Islet precursor cell (in vitro differentiated cells): ENCODE results near the gene REN.
A peak's percentile ranks its signal among the peaks of the same experiment; 100 is the strongest.

Experiments used
- DNase-seq: peaks from one replicate; pipeline ENCODE4 v3.0.0-alpha.2; 2018

Gene REN

DNA sequence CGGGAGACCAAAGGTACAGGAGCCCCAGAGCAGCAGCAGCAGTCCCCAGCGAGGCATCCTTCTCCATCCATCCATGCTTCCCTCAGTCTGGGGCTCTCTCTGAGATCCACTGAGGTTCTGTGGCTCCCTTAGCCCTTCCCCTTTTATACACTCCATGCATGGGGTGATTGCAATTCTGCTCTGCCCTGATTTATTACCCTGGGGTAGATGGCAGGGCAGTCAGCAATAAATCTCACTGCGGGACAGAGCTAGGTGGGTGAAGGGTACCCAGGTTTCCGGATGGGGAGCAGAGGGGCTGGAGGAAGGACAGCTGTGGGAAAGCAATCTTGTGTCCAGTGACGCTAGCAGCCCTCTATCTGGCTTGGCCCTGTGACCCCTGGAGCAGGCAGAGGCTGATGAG is at the start of gene REN:
Gene REN, minus strand, starts transcription at position 119 of the 400 bp plus-strand sequence. Its CDS starts 44 bp downstream, at position 75.
- no peak for DNase-seq

GRCh38 chr1:204213668-204214662 is 47.8 kb upstream of the REN start, which contains the start of gene GOLT1A:
TSS of gene GOLT1A (minus strand) at chr1:204213988. CDS start at chr1:204213906, 82 bp downstream.
- peak; percentile 85 for DNase-seq

DNA sequence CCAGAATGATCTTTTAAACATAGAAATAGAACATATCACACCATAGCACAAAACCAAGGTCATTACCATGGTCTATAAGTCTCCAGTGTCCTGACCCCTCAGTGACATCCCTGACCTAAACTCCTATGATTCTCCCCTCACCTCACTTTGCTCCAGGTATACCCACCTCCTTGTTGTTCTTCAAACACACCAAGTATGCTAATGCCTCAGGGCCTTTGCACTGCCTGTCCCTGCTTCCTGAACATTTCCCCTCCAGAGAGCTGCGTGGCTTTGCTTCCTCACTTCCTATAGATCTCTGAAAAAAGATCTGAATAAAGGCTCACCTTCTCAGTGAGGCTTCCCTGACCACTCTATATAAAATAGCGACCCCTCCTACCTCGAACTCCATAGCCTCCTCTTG is 46.6 kb upstream of the REN start:
- DNase-seq = no peak

- DNase-seq = no peak
Observed at GRCh38 chr1:204211046-204211445, 44.9 kb upstream of the REN start.

DNA sequence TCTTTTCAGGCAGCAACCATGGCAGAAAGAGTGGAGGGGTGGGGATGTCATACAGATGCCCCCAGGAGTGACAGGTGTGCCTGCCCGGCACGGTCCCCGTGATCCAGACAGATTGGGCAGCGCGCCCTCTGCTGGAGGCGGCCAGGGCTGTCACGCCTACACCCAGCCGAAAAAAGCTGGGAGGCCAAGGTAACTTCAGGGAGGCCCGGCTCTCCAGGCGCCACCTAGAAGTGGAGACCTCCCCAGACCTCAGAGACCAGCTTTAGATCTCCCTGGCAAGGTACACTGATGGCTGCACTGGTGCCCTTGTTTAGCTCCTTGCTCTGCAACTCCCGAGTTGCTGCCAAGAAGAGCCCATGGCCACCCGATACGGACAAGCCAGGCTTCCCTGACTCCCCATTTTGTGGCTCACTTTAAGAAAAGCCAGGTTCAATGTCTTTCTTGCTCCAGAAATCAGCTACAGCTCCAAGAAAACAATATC is 41.0 kb upstream of the REN start:
- DNase-seq = peak; percentile 89

DNA sequence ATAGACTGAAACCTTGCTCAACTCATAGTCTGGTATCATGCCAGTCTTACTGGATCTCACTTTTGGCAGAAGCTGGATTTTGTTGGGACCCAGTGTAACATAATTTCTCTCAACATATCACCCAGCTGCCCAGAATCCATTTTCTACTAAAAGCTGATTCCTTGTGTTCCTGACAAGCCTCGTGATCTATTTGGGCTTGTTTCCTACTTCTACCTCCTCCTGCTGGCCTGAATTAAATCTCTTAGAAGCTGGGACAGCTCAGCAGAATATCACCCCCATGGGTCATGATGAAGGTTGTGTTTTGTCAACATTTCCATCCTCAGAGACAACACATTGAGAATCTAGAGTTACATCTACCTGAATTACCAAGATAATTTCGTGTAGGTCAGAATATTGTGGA is 40.0 kb upstream of the REN start:
- no peak for DNase-seq

DNA sequence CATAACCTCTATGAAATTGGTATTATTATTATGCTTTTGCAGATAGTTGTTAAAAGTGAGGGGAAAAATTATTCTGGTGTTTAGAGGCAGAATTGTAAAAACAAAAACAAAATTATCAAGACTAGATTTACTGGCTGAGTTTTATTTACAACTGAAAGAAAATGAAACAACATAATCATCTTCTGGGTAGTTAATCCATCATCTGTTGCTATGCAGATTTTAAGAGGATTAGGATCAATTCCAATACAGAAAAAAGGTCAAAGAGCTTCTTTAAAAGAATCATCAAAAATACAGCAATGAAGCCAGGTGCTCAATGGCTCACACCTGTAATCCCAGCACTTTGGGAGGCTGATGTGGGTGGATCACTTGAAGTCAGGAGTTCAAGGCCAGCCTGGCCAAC is 39.3 kb upstream of the REN start:
- no peak for DNase-seq

DNA sequence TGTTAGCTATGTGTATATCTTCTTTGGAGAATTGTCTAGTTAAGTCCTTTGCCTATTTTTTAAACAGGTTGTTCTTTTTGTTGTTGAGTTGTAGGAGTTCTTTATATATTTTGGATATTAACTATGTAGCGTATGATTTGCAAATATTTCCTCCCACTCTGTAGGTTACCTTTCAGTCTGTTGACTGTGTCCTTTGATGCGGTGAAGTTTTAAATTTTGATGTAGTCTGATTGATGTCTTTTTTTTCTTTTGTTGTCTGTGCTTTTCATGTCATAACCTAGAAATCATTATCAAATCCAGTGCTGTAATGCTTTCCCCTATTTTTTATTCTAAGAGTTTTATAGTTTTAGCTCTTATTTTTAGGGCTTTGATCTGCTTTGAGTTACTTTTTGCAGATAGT is 38.8 kb upstream of the REN start:
- no peak for DNase-seq

GRCh38 chr1:204203206-204203767 is 37.1 kb upstream of the REN start:
- DNase-seq = peak; percentile 75

DNA sequence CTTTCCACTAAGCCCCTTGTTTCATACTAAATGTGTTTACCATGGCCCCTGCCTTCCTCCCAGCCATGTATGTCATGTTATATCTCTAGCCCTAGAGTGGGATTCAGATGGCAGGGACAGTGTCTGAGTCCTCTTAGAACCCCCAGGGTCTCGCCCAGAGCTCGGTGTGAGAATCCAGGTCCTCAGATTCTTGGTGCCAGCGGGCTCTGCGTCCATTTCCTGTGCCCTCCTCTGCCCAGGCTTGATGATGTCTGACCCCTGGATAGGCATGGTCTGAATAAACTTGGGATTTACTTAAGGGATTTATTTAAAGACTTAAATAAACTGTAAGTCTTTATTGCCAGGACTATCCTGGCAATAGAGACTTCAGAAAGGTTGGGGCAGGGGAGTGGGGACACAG is 36.3 kb upstream of the REN start:
- peak; percentile 36 for DNase-seq

GRCh38 chr1:204201348-204202040 is 35.4 kb upstream of the REN start:
- DNase-seq = peak; percentile 47

DNA sequence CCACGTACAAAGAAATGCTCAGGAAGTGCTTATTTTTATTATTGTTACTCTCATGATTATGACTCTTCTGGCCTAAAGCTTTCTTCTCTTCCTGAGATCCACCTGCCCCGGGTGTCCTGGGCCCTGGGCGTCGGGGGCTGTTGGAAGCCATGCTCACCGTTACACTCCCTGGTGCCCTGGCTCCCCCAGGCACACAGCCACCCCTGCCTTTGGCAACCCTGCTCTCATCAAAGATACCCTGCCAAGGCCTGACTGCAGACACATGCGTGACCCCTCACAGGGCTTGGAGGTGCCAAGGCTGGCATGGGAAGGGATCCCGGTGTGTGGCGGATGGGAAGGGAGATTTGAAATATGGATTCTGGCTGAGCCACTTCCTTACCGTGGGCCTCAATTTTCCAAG is 33.4 kb upstream of the REN start:
- peak; percentile 44 for DNase-seq

DNA sequence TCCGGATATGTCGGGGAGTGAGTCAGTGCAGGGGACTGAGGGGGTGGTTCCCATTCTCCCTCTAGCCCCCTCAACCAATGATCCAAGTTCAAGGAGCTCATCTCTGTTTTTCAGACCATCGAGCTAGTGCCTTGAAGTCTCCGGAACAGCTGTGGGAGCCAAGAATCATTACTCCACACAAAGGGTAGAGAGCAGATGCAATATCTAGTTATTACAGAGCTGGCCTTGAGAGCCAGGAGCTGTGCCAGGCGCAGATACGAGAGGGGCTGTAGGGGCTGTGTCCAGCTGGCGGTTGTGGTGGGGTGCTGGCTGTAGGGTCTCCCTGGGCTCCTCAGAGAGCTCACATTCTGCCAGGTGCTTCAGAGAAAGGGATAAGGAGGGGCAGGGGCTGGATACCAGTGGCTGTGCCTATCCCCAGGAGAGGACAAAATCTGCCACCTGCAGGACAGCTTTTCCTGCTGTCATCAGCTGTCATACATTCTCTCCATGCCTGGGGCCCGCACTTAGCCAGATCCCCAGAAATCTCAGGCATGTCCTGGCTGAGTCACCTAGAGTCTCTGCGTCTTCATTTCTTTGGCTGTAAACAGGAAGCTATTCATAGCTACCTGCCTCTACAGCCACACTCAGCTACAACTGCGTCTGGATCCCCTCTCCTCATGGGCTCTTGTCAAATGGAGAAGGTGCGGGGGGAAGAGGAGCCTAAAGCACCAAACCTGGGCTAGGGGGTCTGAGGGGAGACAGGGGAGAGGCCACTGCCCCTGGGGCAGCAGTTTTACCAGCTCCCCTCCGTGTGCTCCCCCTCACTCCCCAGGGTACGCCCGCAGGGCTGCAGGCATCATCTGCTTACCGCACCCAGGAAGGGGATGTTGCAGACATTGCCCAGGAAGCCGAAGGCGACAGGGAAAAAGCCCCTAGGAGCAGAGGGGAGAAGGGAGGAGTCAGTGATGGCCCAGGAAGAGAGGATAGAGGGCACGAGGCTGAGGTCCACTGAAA is 32.5 kb upstream of the REN start:
- peak; percentile 98 for DNase-seq

GRCh38 chr1:204197068-204197467 is 30.9 kb upstream of the REN start:
- DNase-seq = no peak

DNA sequence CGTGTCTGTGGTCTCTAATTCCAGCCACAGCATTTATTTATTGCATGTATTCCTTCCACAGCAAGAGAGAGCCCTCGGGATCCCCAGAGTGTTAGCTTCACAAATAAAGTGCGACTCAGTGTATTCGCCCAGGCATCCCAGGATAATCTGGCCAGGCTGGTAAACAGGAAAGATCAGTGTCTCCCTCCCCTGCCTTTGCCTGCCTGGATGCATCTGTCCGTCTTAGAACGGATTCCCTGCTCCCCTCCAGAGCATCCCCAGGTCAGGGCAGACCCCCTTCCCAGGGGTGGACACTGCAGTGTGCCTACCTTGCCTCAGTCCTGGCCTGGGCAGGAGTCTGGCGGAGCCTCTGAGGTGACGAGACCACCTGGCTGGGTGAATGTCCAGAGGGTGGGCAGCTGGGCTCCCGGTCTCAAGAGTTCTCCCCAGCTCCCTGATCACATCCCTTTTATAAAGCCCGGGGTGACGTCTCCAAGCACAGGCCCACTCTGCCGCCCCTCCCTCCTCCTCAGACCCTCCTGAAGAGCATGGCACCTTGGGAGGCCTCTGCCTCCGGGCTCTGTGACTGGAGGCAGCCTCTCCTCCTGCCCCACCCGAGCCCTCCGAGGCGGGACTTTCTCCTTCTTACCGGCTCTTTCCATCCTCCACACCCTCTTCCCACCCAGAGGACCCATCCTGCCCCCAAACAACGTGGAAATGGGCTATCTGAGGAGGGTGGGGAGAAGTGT is 30.1 kb upstream of the REN start, which contains the start of gene KISS1:
Gene KISS1, minus strand, starts transcription at position 424 of the 728 bp plus-strand sequence. CDS start 3,615 bp downstream, outside the sequence.
- DNase-seq = peak; percentile 64

GRCh38 chr1:204194771-204195170 is 28.6 kb upstream of the REN start:
- peak; percentile 46 for DNase-seq

- peak; percentile 43 for DNase-seq
Observed at GRCh38 chr1:204194080-204194479, 27.9 kb upstream of the REN start.

GRCh38 chr1:204192589-204193352 is 26.6 kb upstream of the REN start:
- DNase-seq = peak; percentile 50

DNA sequence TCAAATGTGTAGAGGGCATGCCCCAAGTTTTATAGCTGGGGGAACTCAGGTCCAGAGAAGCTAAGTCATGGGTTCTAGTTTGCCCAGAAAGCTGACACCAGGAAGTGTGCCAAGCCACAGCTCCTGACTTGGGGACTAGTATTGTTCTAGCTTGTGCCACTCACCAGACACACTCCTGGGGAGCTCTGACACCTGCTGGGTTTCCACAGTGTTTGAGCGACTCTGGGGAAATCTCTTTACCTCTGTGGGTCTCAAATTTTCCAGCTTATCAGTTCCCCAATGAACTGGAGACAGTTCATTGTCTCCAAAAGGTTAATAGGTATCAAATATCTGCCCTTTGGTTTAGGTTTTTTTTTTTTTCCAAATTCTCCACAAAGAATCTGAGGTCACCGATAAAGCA is 25.9 kb upstream of the REN start:
- DNase-seq = no peak

DNA sequence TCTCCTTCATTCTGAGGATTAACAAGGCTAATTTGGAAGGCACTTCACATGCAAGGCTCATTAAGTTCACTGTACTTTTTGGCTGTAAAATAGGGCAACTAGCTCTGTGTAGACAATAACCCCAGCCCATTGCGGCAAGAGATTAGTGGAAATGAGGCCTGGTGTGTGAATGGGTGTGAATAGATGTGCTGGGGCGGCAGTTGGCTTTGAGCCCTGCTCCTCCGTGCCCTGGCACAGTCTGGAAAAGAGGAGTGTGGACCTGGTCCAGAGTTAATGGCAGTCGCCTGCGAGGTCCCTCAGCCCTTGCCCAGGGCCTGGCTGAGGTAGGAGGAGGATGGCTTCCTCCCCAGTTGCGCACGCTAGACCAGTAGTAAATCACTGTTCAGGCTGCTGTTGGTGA is 25.3 kb upstream of the REN start:
- no peak for DNase-seq
